GM21723 (cell line): ENCODE data around the gene RAB35.

Source experiments
- ATAC-seq: cut with Tn5 transposase; IDR thresholded peaks from one replicate; pipeline ENCODE4 v1.9.1; 2021; ENCODE audit warnings: mild to moderate bottlenecking, moderate library complexity; ENCODE audit not compliant: unreplicated experiment

The RAB35 gene

GRCh38 chr12:120090206-120090605 is 26.3 kb downstream of the RAB35 start:
- ATAC-seq, result no peak

DNA sequence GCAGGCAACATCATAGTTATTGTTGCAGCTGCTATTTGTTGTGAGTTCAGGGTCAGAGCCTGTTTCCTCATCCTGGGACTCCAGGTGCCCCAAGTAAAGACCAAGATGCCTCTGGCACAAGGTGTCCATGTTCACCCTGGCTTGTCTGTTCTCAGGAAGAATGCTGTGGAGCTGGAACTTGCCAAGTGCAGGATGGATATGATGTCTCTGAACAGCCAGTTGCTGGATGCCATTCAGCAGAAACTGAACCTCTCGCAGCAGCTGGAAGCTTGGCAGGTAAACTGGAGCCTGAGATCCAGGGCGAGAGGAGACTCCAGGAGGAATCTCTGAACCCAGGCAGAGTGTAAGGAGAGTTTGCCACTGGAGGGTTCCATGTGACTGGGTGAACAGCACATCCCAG is 26.8 kb downstream of the RAB35 start:
- ATAC-seq, result no peak

DNA sequence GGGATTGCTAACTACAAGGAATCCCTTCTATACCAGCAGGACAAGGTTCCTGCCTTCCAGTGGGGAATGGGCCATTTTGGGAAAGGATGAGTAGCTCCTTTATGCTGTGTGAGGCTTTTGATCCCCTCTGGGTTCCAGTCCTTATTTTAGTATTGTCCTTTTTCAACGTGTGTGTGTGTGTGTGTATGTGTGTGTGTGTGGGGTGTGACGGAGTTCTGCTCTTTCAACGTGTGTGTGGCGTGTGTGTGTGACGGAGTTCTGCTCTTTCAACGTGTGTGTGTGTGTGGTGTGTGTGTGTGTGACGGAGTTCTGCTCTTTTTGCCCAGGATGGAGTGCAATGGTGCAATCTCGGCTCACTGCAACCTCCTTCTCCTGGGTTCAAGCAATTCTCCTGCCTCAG is 27.4 kb downstream of the RAB35 start:
- no peak for ATAC-seq

GRCh38 chr12:120086801-120087621 is 29.5 kb downstream of the RAB35 start:
- peak; percentile 98 for ATAC-seq

GRCh38 chr12:120085920-120086645 is 30.5 kb downstream of the RAB35 start:
- ATAC-seq, result no peak

GRCh38 chr12:120081641-120082040 is 34.9 kb downstream of the RAB35 start:
- ATAC-seq, result no peak

- ATAC-seq, result no peak
These were observed 36.8 kb downstream of the RAB35 start for GRCh38 chr12:120079411-120080400.

GRCh38 chr12:120078868-120079267 is 37.7 kb downstream of the RAB35 start:
- ATAC-seq, result no peak

DNA sequence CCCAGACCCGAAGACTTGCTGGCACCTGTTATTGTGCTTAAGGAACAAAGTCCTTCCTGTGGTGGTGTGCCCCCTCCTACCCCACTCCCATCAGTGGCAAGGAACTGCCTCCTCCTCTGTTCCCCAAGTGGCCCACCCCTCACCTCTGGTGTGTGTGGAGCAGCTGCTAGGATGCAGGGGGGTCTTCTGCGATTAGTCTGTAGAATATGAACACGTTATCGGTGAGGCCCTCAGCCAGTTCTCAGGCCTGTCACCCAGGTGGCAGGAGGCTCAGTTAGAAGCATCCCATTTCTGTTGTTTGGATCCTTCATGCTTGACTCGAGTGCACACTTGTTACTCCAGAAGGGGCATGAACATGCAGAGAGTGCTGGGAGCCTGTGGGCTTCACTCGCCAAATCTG is 39.3 kb downstream of the RAB35 start:
- ATAC-seq, result no peak

DNA sequence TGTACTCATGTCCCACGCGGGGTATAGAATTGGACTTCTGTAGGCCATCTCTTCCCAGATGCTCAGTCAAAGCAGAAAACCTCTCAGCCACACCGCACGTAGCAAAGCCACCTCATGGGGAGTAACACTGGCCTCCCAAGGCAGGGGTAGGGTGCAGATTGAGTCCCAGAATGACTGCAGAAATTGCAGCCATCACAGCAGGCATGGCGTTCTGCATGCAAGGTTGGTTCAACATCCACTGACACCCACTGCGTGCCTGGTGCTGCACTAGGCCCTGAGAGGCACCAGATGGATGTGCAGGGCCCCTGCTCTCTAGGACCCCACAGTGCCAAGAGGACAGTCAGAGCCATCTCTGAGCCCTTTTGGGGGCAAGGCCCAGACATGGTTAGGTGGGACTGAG is 39.9 kb downstream of the RAB35 start:
- ATAC-seq, result no peak

DNA sequence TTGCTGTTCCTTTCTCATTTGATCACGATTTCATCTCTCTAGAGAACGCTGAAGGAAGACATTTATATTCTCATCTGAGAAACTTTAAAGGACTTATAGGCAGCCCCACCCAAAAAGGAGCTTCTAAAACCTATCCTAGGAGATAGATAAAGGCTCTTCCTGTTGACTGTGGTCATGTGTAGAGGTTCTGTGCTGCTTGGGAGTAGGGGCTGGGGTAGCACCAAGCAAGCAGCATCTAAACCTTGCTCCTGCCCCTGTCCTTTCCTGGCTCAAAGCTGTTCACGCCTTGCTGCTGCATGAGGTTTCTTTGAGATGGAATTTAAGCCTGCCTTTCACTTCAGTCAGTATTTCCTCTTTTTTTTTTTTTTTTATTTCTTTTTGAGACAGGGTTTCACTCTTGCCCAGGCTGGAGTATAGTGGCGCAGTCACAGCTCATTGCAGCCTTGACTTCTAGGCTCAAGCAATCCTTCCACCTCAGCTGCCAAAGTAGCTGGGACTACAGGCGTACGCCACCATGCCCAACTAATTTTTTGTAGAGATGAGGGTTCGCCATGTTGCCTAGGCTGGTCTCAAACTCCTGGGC is 41.4 kb downstream of the RAB35 start:
- ATAC-seq, result no peak

- no peak for ATAC-seq
These were observed 43.9 kb downstream of the RAB35 start for GRCh38 chr12:120072472-120073249.

- no peak for ATAC-seq
These were observed 45.0 kb downstream of the RAB35 start for GRCh38 chr12:120071493-120072020.

- ATAC-seq, result no peak
These were observed 47.3 kb downstream of the RAB35 start for GRCh38 chr12:120069278-120069677.

DNA sequence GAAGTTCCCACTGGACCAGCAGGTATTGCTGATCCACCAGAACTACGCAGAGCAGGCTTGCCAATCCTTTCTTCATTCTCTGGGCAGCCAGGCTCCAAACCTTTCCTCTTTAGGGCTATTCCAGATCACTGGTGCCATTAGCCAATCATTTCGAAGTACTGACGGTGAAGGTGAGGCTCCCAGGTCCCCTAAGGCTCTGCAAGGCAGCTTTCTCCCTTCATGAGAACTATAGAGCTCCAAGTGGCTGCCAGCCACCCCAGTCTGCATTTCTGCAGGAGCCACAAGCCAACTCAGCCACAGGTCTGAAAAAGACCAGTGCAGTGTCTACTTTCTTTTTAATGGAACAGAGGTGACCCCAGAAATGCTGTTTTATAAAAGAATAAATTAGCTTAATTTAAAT is 48.7 kb downstream of the RAB35 start:
- ATAC-seq, result no peak

GRCh38 chr12:120067084-120067869 is 49.3 kb downstream of the RAB35 start:
- no peak for ATAC-seq

DNA sequence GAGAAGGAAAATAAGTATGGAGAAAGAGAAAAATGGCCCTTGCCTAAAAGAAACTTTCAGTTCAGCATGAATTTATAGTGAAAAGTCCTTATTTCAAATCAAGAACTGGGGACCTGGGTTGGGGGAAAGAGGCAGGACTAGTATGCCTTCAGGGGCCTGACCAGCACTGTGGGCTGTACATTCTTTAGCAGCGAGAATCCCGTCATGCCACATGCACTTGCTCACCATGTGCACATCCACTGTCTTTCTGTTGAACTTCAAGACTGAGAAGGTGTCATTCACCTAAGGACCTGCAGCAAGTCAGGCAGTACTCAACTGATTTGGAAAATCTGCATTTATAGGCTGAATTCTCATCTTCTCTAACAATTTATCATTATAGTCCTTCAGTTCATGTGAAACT is 50.2 kb downstream of the RAB35 start:
- ATAC-seq, result no peak

- no peak for ATAC-seq
These were observed 51.1 kb downstream of the RAB35 start for GRCh38 chr12:120065472-120065871.
